ENCODE results near the gene SMYD3. TPM values are rescaled to one million over a fixed set of nuclear protein-coding genes. Genes with fewer than 3 reads are reported as not detected.

The SMYD3 gene
- total RNA-seq, 1 donor from 2014 or later, result 31.9 TPM

DNA sequence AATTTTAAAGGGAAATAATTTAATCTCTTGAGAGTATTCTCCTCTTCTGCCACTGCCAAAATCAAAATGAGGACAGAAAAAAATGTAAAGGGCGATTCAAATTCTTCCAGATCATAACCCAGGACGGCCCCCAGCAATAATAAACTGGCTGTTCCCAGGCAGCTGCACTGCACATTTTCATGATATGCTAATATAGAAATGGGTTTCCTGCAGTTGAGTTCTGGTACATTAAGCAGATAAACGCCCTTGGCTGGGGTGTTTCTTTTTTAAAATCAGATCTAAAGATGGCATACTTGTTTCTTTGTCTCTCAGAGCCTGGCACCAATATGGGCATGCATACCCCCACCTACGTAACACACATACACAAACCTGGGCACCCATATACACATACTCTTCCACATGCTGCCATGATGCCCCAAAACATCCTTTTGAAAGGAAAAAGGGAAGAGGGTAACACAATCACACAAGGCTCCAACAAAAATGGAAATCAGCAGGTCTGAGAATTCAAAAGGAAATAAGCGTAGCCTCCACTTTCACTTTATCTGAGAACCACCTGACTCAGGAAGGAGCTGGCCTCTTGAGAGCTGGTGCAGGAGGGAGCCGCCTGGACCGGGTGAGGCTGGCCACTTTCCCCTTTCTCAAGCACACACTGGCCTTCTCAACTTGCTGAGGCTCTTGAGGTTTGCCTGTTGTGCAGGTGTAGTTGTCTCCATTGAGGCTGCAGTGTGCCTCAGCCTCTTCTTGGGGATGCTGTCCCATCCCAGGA, 698.9 kb downstream of the SMYD3 start:
- H3K27me3 Mint-ChIP-seq, result no peaks in the 10 kb centered on the region
- no peak overlapping the region for H3K4me3 Mint-ChIP-seq (ENCODE audit: low read depth)
- DNase-seq (ENCODE audit: low spot score, unreplicated experiment), result no peak
- H3K36me3 Mint-ChIP-seq (ENCODE audit: insufficient read depth), result no peaks in the 10 kb centered on the region
- TF ChIP-seq CTCF (IDR thresholded peaks at IDR 0.05; ENCODE audit: unreplicated experiment), result no peak
- H3K27ac Mint-ChIP-seq, result peak overlapping the region; percentile 60
- H3K4me1 Mint-ChIP-seq (ENCODE audit: low read depth), result peaks cover 44% of the 10 kb centered on the region
- H3K9me3 Mint-ChIP-seq (ENCODE audit: low read depth), result no peaks in the 10 kb centered on the region

DNA sequence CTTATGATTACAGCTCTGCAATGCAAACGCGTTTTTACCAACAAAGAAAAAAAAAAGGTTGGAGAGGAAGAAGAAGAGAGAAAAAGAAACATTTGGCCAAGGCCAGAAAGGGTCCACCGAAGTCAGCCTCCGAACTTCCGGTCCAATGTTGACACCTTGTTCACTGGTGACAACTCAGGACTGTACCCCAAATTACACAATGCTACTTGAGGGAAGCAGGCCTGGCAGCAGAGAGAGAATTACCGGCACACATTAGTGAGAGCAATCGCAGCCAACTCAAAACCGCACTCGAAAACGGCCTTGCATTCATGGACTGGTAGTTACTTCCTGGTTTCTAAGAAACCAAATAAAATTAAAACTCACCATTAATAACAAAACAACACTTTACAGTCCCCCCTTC, 699.8 kb downstream of the SMYD3 start:
- no peaks in the 10 kb centered on the region for H3K36me3 Mint-ChIP-seq (ENCODE audit: insufficient read depth)
- no peak for TF ChIP-seq CTCF (IDR thresholded peaks at IDR 0.05; ENCODE audit: unreplicated experiment)
- H3K27ac Mint-ChIP-seq, result no peak overlapping the region
- peaks cover 37% of the 10 kb centered on the region for H3K4me1 Mint-ChIP-seq (ENCODE audit: low read depth)
- DNase-seq (ENCODE audit: low spot score, unreplicated experiment), result no peak
- H3K9me3 Mint-ChIP-seq (ENCODE audit: low read depth), result no peaks in the 10 kb centered on the region
- no peaks in the 10 kb centered on the region for H3K27me3 Mint-ChIP-seq
- no peak overlapping the region for H3K4me3 Mint-ChIP-seq (ENCODE audit: low read depth)

- Mint-ChIP-seq H3K36me3 (ENCODE audit: insufficient read depth) (no peaks in the 10 kb centered on the region), H3K27ac (no peak overlapping the region), H3K27me3 (no peaks in the 10 kb centered on the region), H3K4me1 (ENCODE audit: low read depth) (peaks cover 21% of the 10 kb centered on the region), H3K4me3 (ENCODE audit: low read depth) (no peak overlapping the region), H3K9me3 (ENCODE audit: low read depth) (no peaks in the 10 kb centered on the region)
- no peak for DNase-seq (ENCODE audit: low spot score, unreplicated experiment)
- no peak for TF ChIP-seq CTCF (IDR thresholded peaks at IDR 0.05; ENCODE audit: unreplicated experiment)
Observed at GRCh38 chr1:245805532-245805931, 701.5 kb downstream of the SMYD3 start.

DNA sequence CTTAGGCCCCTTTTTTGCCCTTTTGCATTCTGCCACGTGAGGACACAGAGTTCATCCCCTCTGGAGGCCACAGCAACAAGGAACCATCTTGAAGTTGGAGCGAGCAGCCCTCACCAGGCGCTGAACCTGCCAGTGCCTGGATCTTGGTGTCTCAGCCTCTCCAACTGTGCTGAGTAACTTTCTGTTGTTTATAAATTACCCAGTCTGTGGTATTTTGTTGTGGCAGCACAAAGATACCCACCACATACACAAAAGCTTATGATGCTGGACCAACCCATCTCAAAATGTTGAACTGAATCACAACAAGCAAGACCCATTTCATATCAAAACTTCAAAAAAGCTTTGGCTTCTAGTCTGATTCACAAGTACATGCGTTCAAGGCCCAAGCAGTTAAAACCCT, 702.4 kb downstream of the SMYD3 start:
- Mint-ChIP-seq H3K36me3 (ENCODE audit: insufficient read depth) (no peaks in the 10 kb centered on the region), H3K9me3 (ENCODE audit: low read depth) (no peaks in the 10 kb centered on the region), H3K4me3 (ENCODE audit: low read depth) (no peak overlapping the region), H3K4me1 (ENCODE audit: low read depth) (peaks cover 14% of the 10 kb centered on the region), H3K27me3 (no peaks in the 10 kb centered on the region), H3K27ac (no peak overlapping the region)
- TF ChIP-seq CTCF (IDR thresholded peaks at IDR 0.05; ENCODE audit: unreplicated experiment), result no peak
- DNase-seq (ENCODE audit: low spot score, unreplicated experiment), result no peak

DNA sequence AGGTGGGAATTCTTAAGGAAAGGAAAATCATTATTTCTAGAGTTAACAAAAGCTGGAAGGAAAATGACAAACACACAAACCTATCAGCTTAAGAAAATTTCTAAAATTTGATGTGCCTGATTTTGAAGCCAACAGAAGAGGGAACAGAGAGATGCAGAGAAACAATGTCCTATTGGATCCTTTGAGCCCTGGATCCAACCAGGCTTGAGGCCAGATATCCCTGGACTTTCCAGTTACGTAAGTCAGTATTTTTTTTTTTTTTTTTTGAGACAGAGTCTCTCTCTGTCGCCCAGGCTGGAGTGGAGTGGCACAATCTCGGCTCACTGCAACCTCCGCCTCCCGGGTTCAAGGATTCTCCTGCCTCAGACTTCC, 703.4 kb downstream of the SMYD3 start:
- no peaks in the 10 kb centered on the region for H3K9me3 Mint-ChIP-seq (ENCODE audit: low read depth)
- DNase-seq (ENCODE audit: low spot score, unreplicated experiment), result no peak
- no peak for TF ChIP-seq CTCF (IDR thresholded peaks at IDR 0.05; ENCODE audit: unreplicated experiment)
- peaks cover 5% of the 10 kb centered on the region for H3K4me1 Mint-ChIP-seq (ENCODE audit: low read depth)
- H3K27me3 Mint-ChIP-seq, result no peaks in the 10 kb centered on the region
- no peaks in the 10 kb centered on the region for H3K36me3 Mint-ChIP-seq (ENCODE audit: insufficient read depth)
- H3K27ac Mint-ChIP-seq, result no peak overlapping the region
- no peak overlapping the region for H3K4me3 Mint-ChIP-seq (ENCODE audit: low read depth)

Measured in progenitor cell of endocrine pancreas (in vitro differentiated cells).